K562 (cell line): Measurements from ENCODE around the gene NT5DC4. TPM values are rescaled to one million over a fixed set of nuclear protein-coding genes. Genes with fewer than 3 reads are reported as not detected.

ENCODE experiments used
- CHCHD3 ChIP-seq: fragments of 250-450 bp; sonication (Bioruptor Pico); IDR thresholded peaks from 2 replicates; pipeline ENCODE4 v2.1.2; 2022; ENCODE audit warnings: mild to moderate bottlenecking
- CREB1 ChIP-seq, 2 experiments: sonication (generic) in 1 of 2; formaldehyde crosslinking in 1 of 2; IDR thresholded peaks; 2 replicates each; pipeline versions ENCODE4 v1.6.1 to v1.8.0; 2012 to 2022; ENCODE audit warnings: inconsistent platforms in 1 of 2, mild to moderate bottlenecking in 1 of 2, missing genetic modification reagents in 1 of 2, moderate library complexity in 1 of 2
- CREB3 ChIP-seq: fragments of 450-650 bp; conservative IDR thresholded peaks from 2 replicates; pipeline ENCODE4 v1.6.1; 2016; ENCODE audit warnings: missing genetic modification characterization, low read depth, mild to moderate bottlenecking, missing compliant biosample characterization, moderate library complexity
- FOXK1 ChIP-seq: sonication (generic); formaldehyde crosslinking; IDR thresholded peaks from 2 replicates; pipeline ENCODE4 v1.8.0; 2022; ENCODE audit warnings: missing genetic modification reagents, mild to moderate bottlenecking, borderline replicate concordance
- HEY1 ChIP-seq: fragments of 250-450 bp; sonication (Bioruptor Pico); IDR thresholded peaks from 2 replicates; pipeline ENCODE4 v1.5.0; 2020; ENCODE audit warnings: mild to moderate bottlenecking, moderate library complexity, borderline replicate concordance
- HMG20B ChIP-seq: fragments of 250-450 bp; sonication (Bioruptor Pico); IDR thresholded peaks from 2 replicates; pipeline ENCODE4 v1.5.0; 2021; ENCODE audit warnings: mild to moderate bottlenecking
- HNRNPL ChIP-seq: fragments of 200-400 bp; formaldehyde crosslinking; IDR thresholded peaks from 2 replicates; pipeline ENCODE4 v1.6.1; 2017; ENCODE audit warnings: low read depth, mild to moderate bottlenecking, low read length
- HSF4 ChIP-seq: fragments of 250-450 bp; sonication (Bioruptor Pico); IDR thresholded peaks from 2 replicates; pipeline ENCODE4 v2.1.2; 2022; ENCODE audit warnings: mild to moderate bottlenecking, moderate library complexity, borderline replicate concordance
- LEF1 ChIP-seq: fragments of 450-650 bp; IDR thresholded peaks from 2 replicates; pipeline ENCODE4 v1.6.1; 2016; ENCODE audit warnings: mild to moderate bottlenecking
- MEF2D ChIP-seq: conservative IDR thresholded peaks from 2 replicates; pipeline ENCODE4 v1.6.1; 2016; ENCODE audit warnings: low read depth, missing genetic modification characterization, missing compliant biosample characterization
- PRDM10 ChIP-seq: fragments of 450-650 bp; IDR thresholded peaks from 2 replicates; pipeline ENCODE4 v1.6.1; 2018; ENCODE audit not compliant: partially characterized antibody
- RCOR1 ChIP-seq, 2 experiments: IDR thresholded peaks; 2 replicates each; pipeline ENCODE4 v1.6.1; 2012; ENCODE audit warnings: low read depth in 2 of 2, low read length in 2 of 2, borderline replicate concordance in 1 of 2, improper control_type of control experiment in 1 of 2
- XRCC4 ChIP-seq: IDR thresholded peaks from one replicate; pipeline ENCODE4 v1.6.1; 2011; ENCODE audit not compliant: insufficient read depth, insufficient read length; ENCODE audit errors: extremely low read depth
- ZNF512 ChIP-seq: IDR thresholded peaks from 2 replicates; pipeline ENCODE4 v1.6.1; 2016; ENCODE audit warnings: missing genetic modification characterization, missing compliant biosample characterization
- polyA plus RNA-seq, 8 experiments: library from polyadenylated mRNA; depleted of rRNA in 4 of 8; stranded (reverse) in 5 of 8; unstranded in 3 of 8; fragments of >200 nt; fragmentation: Nextera tagmentation in 2 of 8; fragmentation: Illumina TruSeq in 1 of 8; extraction: Ambion mirVana in 2 of 8; extraction: Trizol in 1 of 8; gene quantifications; 2 replicates each; pipeline versions ENCODE4 v1.2.1 to v1.2.3, GENCODE V29; 2011 to 2014; ENCODE audit warnings: inconsistent platforms in 1 of 8, missing spikeins in 1 of 8
- total RNA-seq, 7 experiments: library from RNA; depleted of rRNA in 6 of 7; stranded (reverse); fragments of >200 nt in 6 of 7; fragmentation: Illumina TruSeq in 2 of 7; extraction: Trizol in 2 of 7; gene quantifications; 2 replicates each; pipeline versions ENCODE4 v1.2.1 to v1.2.3, GENCODE V29; 2011 to 2021; ENCODE audit warnings: low replicate concordance in 1 of 7
- TF ChIP-seq, protein P1 (sequence below): sonication (generic); formaldehyde crosslinking; IDR thresholded peaks from 2 replicates; pipeline ENCODE4 v1.8.0; 2022; ENCODE audit warnings: mild to moderate bottlenecking, missing genetic modification reagents
- TF ChIP-seq, protein P2 (sequence below): fragments of 450-650 bp; formaldehyde crosslinking; IDR thresholded peaks from 2 replicates; pipeline ENCODE4 v1.4.0; 2022; ENCODE audit warnings: missing genetic modification characterization
- TF ChIP-seq, protein P3 (sequence below): fragments of 250-450 bp; sonication (Bioruptor Pico); IDR thresholded peaks from 2 replicates; pipeline ENCODE4 v1.4.0; 2020; ENCODE audit warnings: mild to moderate bottlenecking, moderate library complexity

NT5DC4 gene
- total and polyA plus RNA-seq, 9 of the 15 experiments (the other 6 are each of a cell fraction or from before 2014, with no cell fraction given), result 0.44 to 6.9 (median 2.5) TPM

DNA sequence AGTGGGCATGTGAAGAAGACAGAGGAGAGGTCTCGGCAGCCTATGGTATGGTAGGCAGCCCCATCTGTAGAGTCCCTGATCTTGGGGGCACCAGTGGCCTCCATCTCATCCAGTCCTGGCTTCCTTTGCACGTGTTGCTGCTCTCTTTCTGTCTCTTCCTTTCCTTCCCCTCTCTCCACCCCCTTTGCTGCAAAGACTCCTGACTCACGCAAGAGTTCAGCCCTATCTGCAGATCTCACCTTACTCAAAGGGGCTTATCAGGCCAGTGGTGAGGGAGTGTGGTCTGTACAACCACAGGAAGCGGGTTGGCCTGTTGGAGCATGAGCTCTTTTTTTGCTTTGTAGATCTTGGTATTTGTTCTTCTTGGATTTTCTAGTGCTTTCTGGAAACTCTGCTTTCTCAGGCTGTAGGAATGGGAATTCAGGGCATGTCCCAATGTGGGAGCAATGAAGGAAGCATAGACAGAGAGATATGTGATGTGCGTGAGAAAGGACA, 14.6 kb upstream of the NT5DC4 start (continued):
- no peak for TF ChIP-seq ZNF512 (tag)
- TF ChIP-seq HNRNPL, result no peak
- peak; percentile 91 to 99 for TF ChIP-seq RCOR1 (IDR thresholded peaks at IDR 0.05; ENCODE audit: borderline replicate concordance in 1 of 2, low read depth in 2 of 2, low read length in 2 of 2)
- no peak for TF ChIP-seq XRCC4
- TF ChIP-seq CHCHD3, result no peak
- no peak for TF ChIP-seq FOXK1 (CRISPR knock-in tag)
- TF ChIP-seq MEF2D (tag), result peak; percentile 83
- peak; percentile 99 for TF ChIP-seq LEF1
- TF ChIP-seq, protein P1, sequence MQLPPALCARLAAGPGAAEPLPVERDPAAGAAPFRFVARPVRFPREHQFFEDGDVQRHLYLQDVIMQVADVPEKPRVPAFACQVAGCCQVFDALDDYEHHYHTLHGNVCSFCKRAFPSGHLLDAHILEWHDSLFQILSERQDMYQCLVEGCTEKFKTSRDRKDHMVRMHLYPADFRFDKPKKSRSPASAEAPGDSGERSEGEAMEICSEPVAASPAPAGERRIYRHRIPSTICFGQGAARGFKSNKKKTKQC (CRISPR knock-in tag), result peak; percentile 43; the same call in 1 of the 2 replicates
- peak; percentile 80 for TF ChIP-seq CREB3 (tag)
- peak; percentile 94 for TF ChIP-seq HEY1 (CRISPR knock-in tag)
- TF ChIP-seq HSF4 (CRISPR knock-in tag), result no peak
- TF ChIP-seq PRDM10, result no peak
- TF ChIP-seq, protein P2, sequence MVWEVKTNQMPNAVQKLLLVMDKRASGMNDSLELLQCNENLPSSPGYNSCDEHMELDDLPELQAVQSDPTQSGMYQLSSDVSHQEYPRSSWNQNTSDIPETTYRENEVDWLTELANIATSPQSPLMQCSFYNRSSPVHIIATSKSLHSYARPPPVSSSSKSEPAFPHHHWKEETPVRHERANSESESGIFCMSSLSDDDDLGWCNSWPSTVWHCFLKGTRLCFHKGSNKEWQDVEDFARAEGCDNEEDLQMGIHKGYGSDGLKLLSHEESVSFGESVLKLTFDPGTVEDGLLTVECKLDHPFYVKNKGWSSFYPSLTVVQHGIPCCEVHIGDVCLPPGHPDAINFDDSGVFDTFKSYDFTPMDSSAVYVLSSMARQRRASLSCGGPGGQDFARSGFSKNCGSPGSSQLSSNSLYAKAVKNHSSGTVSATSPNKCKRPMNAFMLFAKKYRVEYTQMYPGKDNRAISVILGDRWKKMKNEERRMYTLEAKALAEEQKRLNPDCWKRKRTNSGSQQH (CRISPR knock-in tag), result peak; percentile 85; the same call in 1 of the 2 replicates
- TF ChIP-seq CREB1 (IDR thresholded peaks at IDR 0.05), result peak; percentile 66
- TF ChIP-seq CREB1 (CRISPR knock-in tag; IDR thresholded peaks at IDR 0.05), result peak; percentile 40; the same call in 1 of the 2 replicates
- TF ChIP-seq, protein P3, sequence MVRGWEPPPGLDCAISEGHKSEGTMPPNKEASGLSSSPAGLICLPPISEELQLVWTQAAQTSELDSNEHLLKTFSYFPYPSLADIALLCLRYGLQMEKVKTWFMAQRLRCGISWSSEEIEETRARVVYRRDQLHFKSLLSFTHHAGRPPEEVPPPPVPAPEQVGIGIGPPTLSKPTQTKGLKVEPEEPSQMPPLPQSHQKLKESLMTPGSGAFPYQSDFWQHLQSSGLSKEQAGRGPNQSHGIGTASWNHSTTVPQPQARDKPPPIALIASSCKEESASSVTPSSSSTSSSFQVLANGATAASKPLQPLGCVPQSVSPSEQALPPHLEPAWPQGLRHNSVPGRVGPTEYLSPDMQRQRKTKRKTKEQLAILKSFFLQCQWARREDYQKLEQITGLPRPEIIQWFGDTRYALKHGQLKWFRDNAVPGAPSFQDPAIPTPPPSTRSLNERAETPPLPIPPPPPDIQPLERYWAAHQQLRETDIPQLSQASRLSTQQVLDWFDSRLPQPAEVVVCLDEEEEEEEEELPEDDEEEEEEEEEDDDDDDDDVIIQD (CRISPR knock-in tag), result peak; percentile 63; the same call in 1 of the 2 replicates
- no peak for TF ChIP-seq HMG20B
